ENCODE measurements around the gene LIPA. TPM values are rescaled to one million over a fixed set of nuclear protein-coding genes. Genes with fewer than 3 reads are reported as not detected.
"Not testable (repeated sequence)": the region's sequence is repeated elsewhere in the genome, so short reads cannot be mapped to it uniquely, and the experiment has no call there.

The LIPA gene
- total and polyA plus RNA-seq, 9 donors: 26.6 to 191 (median 36.1) TPM

GRCh38 chr10:89202033-89202425 is 49.5 kb downstream of the LIPA start:
- H3K4me1 ChIP-seq (ENCODE audit: insufficient read depth): no peaks in the 10 kb centered on the region
- no peak for TF ChIP-seq CTCF (IDR thresholded peaks at IDR 0.05)
- no peak for TF ChIP-seq POLR2A (IDR thresholded peaks at IDR 0.05)
- TF ChIP-seq EP300 (IDR thresholded peaks at IDR 0.05): no peak
- no peaks in the 10 kb centered on the region for H3K9me3 ChIP-seq
- H3K36me3 ChIP-seq: no peaks in the 10 kb centered on the region
- DNase-seq: no peak
- no peak overlapping the region for H3K27ac ChIP-seq
- no peak overlapping the region for H3K4me3 ChIP-seq
- H3K27me3 ChIP-seq: no peaks in the 10 kb centered on the region
- WGBS, 3 donors: 49 to 95% (median 73%) methylated on average over 2 of the region's 2 CpGs
- intact Hi-C loops (cut with DNase I): no loop called here

GRCh38 chr10:89201345-89202032 is 50.1 kb downstream of the LIPA start:
- Histone ChIP-seq H3K27me3 (no peaks in the 10 kb centered on the region), H3K9me3 (no peaks in the 10 kb centered on the region), H3K36me3 (no peaks in the 10 kb centered on the region), H3K4me1 (ENCODE audit: insufficient read depth) (no peaks in the 10 kb centered on the region), H3K4me3 (no peak overlapping the region), H3K27ac (no peak overlapping the region)
- TF ChIP-seq EP300 (IDR thresholded peaks at IDR 0.05): no peak
- no peak for TF ChIP-seq POLR2A (IDR thresholded peaks at IDR 0.05)
- TF ChIP-seq CTCF (IDR thresholded peaks at IDR 0.05): no peak
- intact Hi-C loops (cut with DNase I): no loop called here
- DNase-seq: no peak
- WGBS, 3 donors: 58 to 74% (median 67%) methylated on average over 7 of the region's 7 CpGs

GRCh38 chr10:89197473-89197872 is 54.1 kb downstream of the LIPA start:
- H3K4me1 ChIP-seq (ENCODE audit: insufficient read depth): no peaks in the 10 kb centered on the region
- TF ChIP-seq POLR2A (IDR thresholded peaks at IDR 0.05): no peak
- TF ChIP-seq EP300 (IDR thresholded peaks at IDR 0.05): no peak
- no peak for TF ChIP-seq CTCF (IDR thresholded peaks at IDR 0.05)
- no peaks in the 10 kb centered on the region for H3K9me3 ChIP-seq
- no peaks in the 10 kb centered on the region for H3K27me3 ChIP-seq
- DNase-seq: no peak
- 74 to 85% (median 78%) methylated on average over 4 of the region's 4 CpGs for WGBS, 3 donors
- H3K36me3 ChIP-seq: no peaks in the 10 kb centered on the region
- H3K27ac ChIP-seq: no peak overlapping the region
- H3K4me3 ChIP-seq: no peak overlapping the region
- intact Hi-C loops (cut with DNase I): no loop called here

- WGBS, 3 donors: 92 to 96% (median 94%) methylated on average over 3 of the region's 3 CpGs
- intact Hi-C loops (cut with DNase I); H3K9me3 ChIP-seq; H3K4me3 ChIP-seq; DNase-seq; H3K36me3 ChIP-seq; H3K27me3 ChIP-seq; H3K27ac ChIP-seq; H3K4me1 ChIP-seq (ENCODE audit: insufficient read depth): not testable (repeated sequence)
Measured at GRCh38 chr10:89191301-89191700, 60.3 kb downstream of the LIPA start.

- H3K27ac ChIP-seq: no peak overlapping the region
- no peak overlapping the region for H3K4me3 ChIP-seq
- TF ChIP-seq POLR2A (IDR thresholded peaks at IDR 0.05): no peak
- no peak for TF ChIP-seq EP300 (IDR thresholded peaks at IDR 0.05)
- TF ChIP-seq CTCF (IDR thresholded peaks at IDR 0.05): no peak
- no peaks in the 10 kb centered on the region for H3K9me3 ChIP-seq
- H3K36me3 ChIP-seq: no peaks in the 10 kb centered on the region
- no peaks in the 10 kb centered on the region for H3K4me1 ChIP-seq (ENCODE audit: insufficient read depth)
- no peak for DNase-seq
- WGBS, 3 donors: 87 to 89% (median 89%) methylated on average over 2 of the region's 2 CpGs
- intact Hi-C loops (cut with DNase I): no loop called here
- no peaks in the 10 kb centered on the region for H3K27me3 ChIP-seq
Measured at GRCh38 chr10:89189211-89189734, 62.3 kb downstream of the LIPA start.
